Measurements from ENCODE around the gene MTHFS.

GRCh38 chr15:79914728-79915127 is 17.9 kb upstream of the MTHFS start:
- TF ChIP-seq SUZ12 (IDR thresholded peaks at IDR 0.05; ENCODE audit: extremely low read depth, insufficient read depth, insufficient read length) (no peak), ZNF274 (IDR thresholded peaks at IDR 0.05; ENCODE audit: low read depth, low read length) (no peak)
